ENCODE measurements around the gene PSMD6.

- no peak for TF ChIP-seq CTCF (IDR thresholded peaks at IDR 0.05; ENCODE audit: insufficient read depth, low read length)
- no peak for TF ChIP-seq POLR2AphosphoS5 (IDR thresholded peaks at IDR 0.05; ENCODE audit: low read depth)
- TF ChIP-seq GABPA (IDR thresholded peaks at IDR 0.05; ENCODE audit: low read depth): no peak
- no peak for TF ChIP-seq REST (IDR thresholded peaks at IDR 0.05; ENCODE audit: insufficient replicate concordance, low read depth)
- no peak for TF ChIP-seq SPI1 (IDR thresholded peaks at IDR 0.05; ENCODE audit: borderline replicate concordance, low read depth)
Measured at GRCh38 chr3:64027658-64028057, 4.4 kb upstream of the PSMD6 start.
